ENCODE data around the gene SCUBE3.
A peak's percentile ranks its signal among the peaks of the same experiment; 100 is the strongest.

SCUBE3 gene

GRCh38 chr6:35272005-35272404 is 58.2 kb downstream of the SCUBE3 start:
- no peak for DNase-seq (ENCODE audit: low read depth)

- no peak for DNase-seq (ENCODE audit: low read depth)
Observed at GRCh38 chr6:35273822-35274559, 60.2 kb downstream of the SCUBE3 start.

DNA sequence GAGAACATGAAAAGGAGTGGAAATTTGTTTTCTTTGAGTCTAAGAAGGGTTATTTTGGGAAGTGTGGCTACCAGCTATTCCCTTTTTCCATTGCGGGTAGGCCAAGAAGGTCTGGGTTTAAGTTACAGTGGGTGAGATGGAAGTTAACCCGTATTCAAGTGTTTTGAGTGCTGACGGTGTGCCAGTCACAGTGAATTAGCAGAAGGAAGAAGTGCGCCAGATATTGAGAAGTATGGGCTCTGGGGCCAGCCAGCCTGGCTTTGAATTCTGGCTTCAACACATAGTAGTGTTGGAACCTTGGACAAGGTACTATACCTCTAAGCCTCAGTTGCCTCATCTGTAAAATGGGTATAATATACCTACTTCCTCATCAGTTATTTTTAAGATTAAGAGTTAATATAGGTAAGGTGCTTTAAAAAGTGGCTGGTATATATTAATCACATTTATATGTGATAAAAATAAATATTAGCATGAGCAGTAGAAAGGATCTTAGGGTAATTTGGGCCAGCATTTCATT is 62.0 kb downstream of the SCUBE3 start:
- no peak for DNase-seq (ENCODE audit: low read depth)

GRCh38 chr6:35278708-35279107 is 65.0 kb downstream of the SCUBE3 start:
- DNase-seq (ENCODE audit: low read depth) = no peak

DNA sequence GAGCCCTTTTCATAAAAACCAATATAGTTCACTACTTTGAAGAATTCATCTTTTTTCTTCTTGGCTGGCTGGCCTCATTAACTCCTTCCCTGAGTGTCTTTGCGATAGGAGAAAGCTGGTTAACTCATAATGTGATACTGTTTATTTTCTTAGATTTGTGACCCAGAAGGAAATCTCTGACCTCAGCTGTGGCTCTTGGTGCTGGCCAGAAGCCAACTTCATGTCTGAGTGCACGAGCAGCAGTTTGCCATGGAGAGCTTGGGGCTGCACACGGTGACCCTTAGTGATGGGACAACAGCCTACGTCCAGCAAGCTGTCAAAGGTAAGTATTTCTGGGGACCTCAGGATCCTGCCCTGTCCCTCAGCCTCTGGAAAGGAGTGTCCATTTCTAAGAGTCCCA is 67.1 kb downstream of the SCUBE3 start:
- DNase-seq (ENCODE audit: low read depth) = no peak

DNA sequence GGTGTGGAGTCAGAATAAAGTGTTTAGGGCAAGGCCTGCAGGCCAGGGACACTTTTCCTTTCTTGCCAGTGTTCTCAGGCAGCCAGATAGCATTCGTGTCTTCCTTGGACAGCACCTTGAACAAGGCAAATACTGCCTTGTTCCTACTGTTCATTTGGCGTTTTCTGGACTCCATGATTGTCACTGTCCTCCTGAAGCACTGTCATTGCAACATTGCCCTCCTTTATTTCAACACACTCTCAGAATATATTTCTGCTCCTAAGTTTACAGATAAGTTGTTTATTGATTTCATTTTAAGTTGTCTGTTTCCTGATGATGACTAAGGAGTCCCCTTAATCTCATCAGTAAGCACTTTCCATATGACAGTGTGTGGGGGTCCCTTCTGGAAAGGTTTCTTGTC is 68.7 kb downstream of the SCUBE3 start:
- DNase-seq (ENCODE audit: low read depth) = no peak

GRCh38 chr6:35283361-35283760 is 69.6 kb downstream of the SCUBE3 start:
- DNase-seq (ENCODE audit: low read depth) = no peak

- DNase-seq (ENCODE audit: low read depth) = no peak
Observed at GRCh38 chr6:35287671-35288396, 74.1 kb downstream of the SCUBE3 start.

- no peak for DNase-seq (ENCODE audit: low read depth)
Observed at GRCh38 chr6:35288834-35289233, 75.1 kb downstream of the SCUBE3 start.

DNA sequence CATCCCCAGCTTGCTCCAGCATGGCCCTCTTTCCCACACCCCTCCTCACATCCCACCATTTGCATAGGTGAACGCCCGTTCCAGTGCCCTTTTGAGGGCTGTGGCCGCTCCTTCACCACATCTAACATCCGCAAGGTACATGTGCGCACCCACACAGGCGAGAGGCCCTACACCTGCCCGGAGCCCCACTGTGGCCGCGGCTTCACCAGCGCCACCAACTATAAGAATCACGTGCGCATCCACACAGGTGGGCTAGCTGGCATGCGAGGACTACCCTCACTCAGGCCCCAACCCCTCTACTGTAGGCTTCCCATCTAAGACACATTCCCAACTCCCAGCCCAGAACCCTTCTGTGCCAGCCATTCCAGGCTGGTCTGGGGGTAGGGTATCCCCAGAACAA is 77.7 kb downstream of the SCUBE3 start:
- no peak for DNase-seq (ENCODE audit: low read depth)

DNA sequence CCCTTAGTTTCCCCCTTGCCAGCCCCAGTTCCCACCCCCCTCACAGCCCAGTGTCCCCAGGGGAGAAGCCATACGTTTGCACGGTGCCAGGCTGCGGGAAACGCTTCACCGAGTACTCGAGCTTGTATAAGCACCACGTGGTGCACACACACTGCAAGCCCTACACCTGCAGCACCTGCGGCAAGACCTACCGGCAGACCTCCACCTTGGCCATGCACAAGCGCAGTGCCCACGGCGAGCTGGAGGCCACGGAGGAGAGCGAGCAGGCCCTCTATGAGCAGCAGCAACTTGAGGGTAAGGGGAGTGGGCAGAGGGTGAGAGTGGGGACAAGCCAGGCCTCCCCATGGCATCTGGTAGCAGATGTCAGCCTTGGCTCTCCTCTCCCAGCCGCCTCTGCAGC is 78.7 kb downstream of the SCUBE3 start:
- no peak for DNase-seq (ENCODE audit: low read depth)

DNA sequence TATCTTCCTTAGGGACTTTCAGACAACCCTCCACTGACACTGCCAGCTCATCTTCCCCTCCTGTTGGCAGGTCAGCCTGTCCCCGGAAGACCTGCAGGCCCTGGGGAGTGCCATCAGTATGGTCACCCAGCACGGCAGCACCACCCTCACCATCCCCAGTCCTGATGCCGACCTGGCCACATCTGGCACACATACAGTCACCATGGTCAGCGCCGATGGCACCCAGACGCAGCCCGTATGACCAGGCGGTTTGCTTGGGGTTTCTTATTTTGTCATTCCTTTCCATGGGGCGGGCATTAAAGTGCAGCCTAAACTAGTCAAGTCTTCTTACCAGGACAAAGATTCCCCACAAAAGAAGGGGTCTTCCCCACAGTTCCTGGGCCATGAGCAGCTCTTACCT is 79.9 kb downstream of the SCUBE3 start:
- DNase-seq (ENCODE audit: low read depth) = no peak

GRCh38 chr6:35294308-35294945 is 80.7 kb downstream of the SCUBE3 start:
- no peak for DNase-seq (ENCODE audit: low read depth)

DNA sequence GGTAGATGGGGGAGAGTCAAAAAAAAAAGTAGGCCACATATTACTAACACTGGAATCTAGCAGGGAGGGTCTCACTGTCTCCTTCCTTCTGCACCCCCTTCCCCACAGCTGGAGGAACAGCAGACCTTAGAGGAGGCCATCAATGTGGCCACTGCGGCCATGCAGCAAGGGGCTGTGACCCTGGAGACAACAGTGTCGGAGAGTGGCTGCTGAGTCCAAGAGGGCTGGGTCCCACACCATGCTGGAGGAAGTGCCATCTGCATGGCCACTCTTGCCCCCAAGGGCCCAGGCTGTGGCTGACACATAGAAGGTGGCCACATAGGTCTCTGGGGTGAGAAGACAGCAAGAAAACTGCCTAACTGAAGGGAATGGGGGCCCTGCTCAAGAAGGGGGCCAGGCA is 81.3 kb downstream of the SCUBE3 start:
- DNase-seq (ENCODE audit: low read depth) = no peak

DNA sequence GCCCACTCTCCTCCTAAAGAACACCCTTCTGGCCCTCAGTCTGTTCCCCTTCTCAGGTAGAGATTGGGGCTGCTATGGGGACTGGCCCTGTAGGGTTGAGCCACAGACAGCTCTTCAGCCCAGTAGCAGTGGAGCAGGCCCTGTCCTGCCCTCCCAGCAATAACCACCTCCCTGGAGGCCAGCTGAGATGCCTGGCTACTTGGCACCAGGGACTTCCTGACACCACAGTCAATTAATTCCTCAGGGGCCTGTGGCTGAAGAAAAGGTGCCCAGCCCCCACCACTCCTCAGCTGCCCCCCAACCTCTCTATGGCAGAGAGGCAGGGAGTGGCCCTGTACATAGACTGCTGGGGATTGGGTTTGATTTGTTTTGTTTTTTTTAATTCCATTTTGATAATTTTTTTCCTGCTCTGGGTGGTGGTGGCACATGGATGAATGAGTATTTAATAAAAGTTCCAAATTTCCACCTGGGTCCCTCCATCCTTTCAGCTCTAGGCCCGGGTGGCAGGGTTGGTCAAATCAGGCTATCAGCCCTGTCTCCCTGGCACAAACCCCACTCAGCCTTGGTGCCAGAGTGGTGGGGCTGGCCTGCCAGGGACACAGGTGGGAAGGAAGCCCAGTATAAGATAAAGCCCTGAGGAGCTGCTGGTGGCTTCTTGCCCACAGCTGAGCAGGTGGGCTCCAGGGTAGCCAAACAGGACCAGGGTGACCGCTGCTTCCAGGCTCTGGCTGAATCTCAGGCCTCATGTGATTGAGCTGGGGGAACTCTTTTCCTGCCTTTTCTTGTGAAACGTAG is 82.0 kb downstream of the SCUBE3 start:
- no peak for DNase-seq (ENCODE audit: low read depth)

DNA sequence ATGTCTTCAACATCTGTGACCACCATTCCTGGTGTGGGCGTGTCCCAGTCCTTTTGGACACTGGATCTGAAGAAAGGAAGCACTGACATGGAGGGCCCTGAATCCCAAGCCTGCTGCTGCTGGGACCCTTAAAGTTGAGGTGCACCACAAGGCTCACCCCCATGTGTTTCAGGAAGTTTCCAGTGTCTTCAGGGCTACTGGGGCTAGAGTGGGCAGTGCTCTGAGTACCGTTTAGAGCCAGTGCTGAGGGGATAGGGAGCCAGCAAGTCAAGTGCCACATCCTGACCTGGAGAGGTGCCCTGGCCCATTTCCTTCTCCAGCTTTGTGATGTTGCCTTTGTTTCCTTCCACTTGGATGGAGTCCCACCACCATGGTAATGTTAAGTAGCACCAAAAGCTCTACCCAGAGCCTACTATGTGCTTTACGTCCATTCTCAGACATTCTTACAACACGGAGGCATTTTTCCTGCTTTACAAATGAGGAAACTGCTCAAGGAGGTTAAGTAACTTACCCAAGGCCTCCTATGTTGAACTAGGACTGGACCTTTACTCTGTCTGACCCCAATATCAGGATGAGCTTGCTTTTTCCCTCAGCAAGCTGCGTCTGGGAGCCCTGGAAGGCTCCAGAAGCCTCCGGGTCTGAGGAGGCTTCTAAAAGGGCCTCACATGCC is 83.3 kb downstream of the SCUBE3 start:
- DNase-seq (ENCODE audit: low read depth) = no peak

DNA sequence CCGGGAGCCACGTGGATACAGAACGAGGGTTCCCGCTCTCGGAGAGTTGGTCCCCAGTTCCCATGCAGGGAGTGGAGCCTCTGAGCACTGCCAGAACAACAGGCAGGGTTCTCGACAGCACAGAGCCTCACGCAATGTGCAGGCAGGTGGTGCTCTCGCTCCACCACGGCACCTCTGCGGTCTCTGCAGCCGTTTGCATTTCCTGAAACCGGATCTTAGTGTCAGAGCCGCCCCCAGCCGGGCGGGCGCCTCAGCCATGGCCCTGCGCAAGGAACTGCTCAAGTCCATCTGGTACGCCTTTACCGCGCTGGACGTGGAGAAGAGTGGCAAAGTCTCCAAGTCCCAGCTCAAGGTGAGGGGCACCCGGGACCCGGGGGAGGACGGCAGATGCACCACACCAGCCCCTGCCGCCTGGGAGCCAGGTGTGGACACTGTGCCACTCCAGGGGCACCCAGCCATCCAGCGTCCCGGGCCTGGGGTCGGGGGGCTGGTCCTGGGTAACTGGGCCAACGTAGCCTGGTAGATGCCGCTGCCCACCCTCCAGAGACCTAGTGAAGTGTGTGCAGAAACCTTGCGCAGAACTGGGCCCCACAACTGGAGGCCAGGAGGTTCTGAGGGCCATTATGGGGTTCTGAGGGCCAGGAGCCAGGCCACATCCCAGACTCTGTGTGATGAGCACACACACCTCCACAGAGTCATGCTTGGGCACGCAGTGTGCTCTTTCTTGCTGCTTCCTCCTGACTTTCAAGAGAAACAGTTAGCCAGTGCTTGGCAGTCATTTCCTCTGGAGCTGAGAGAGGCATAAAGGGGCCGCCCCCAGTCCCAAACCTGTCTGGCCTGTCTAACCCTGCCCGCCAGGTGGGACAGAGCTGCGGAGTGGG is 84.1 kb downstream of the SCUBE3 start, which contains the start of gene DEF6:
DEF6 (plus strand) TSS at position 218 of the 881 bp plus-strand sequence; CDS start at position 257, 39 bp downstream.
- DNase-seq (ENCODE audit: low read depth) = peak; percentile 82

DNA sequence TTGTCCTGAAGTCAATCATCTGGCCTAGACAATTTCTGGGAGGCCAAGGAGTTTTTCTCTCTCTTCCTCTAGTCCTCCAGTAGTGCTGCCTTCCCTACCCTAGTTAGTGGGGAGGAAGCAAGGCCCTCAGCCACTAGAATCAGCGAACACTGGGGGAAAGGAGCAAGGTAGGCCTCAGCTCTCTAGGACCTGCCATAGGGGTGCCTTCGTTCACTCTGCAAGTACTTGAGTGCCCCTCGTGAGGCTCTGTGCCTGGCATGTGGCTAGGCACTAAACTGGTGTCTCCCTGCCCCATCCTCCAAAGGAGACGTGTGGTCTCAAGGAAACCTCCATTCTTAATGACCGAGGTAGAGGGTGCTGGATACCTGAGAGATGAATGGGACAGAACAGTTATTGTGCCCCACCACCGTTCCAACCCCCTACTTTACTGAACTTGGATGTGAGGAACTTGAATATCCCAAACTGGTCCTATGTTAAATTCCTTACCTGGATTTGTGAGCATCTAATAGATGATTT is 84.9 kb downstream of the SCUBE3 start:
- no peak for DNase-seq (ENCODE audit: low read depth)

- no peak for DNase-seq (ENCODE audit: low read depth)
Observed at GRCh38 chr6:35299674-35300073, 85.9 kb downstream of the SCUBE3 start.

- DNase-seq (ENCODE audit: low read depth) = no peak
Observed at GRCh38 chr6:35300848-35301247, 87.1 kb downstream of the SCUBE3 start.
